GM10266 (cell line): ENCODE measurements around the gene TFF3.

Source experiments
- DNase-seq: peaks from one replicate; pipeline ENCODE4 v3.0.0; 2012; ENCODE audit errors: extremely low spot score
- CTCF ChIP-seq: IDR thresholded peaks from 2 replicates; pipeline ENCODE4 v1.5.1; 2012; ENCODE audit warnings: mild to moderate bottlenecking, low read depth; ENCODE audit not compliant: control insufficient read depth, insufficient read depth; ENCODE audit errors: missing control alignments

TFF3 gene

DNA sequence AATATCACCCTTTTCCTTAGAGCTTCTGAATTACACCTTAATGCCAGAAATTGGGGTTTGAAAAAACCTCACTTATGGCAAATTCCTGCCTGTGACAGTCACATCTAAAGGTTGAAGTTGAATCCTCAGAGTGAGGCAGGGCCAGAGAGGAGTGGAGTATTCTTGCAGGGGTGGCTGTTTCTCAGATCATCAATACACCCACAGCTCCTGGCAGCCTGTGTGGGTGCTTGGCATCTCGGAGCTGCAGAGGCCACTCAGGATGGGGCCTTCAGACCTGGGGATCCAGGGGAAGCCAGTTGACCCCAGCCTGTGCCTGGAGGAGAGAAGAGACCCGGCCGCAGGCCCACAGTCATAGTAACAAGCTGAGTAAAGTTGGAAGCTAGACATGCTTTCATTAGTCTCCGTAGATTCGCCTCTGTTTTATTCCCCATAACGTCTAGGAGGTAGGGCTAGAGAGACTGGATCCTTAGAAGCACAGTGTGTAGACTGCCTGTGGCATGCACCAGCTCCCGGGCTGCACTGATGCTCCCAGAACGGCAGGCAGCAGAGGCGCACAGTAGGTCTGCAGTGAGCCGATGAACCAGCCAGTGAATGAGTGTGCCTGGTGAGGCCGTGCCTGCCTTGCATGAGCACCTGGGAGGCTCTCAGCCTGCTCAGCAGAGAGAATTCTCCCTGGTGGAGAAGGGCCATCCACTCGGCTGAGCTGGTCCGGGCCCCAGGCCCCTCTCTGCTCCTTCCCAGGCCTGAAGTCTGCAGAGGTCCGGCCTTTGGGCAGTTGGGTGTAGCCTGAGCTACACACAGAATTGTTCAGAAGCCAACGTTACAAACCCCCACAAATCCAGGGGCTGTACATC, 42.9 kb downstream of the TFF3 start:
- TF ChIP-seq CTCF: no peak
- no peak for DNase-seq

DNA sequence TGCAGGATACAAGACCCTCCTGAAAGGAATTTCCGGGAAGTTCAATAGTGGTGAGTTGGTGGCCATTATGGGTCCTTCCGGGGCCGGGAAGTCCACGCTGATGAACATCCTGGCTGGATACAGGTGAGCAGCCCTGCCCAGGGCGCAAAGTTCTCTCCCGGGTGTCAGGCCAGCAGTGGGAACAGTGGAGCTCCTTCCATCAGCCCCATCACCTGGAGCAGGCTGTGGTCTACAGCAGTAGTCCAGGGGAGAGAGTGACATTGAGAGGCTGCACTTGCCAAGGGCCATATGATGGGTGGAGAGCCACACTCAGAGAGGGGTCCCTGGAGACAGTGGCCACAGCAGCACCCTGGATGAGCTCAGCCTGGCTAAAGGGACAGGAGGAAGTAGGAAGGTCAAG, 44.1 kb downstream of the TFF3 start:
- no peak for DNase-seq
- TF ChIP-seq CTCF: no peak

DNA sequence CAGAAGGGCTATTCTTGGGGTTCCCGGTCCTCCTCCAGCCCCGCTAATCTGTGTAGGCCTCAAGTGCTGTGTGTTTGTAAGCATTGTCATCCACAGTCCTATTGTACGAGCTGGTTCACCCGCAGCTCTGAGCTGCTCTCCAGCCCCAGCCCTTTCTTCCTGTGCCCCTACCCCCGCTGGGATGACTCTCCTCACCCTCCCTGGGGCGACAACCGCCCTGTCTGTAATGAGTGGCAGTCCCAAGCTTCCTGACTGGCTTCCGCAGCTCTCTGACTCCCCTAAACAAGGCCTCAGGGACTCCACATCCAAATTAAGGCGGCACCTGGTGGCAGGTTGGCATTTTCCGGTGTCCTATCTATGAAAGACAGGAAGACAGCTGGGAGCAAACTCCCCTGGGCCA, 45.8 kb downstream of the TFF3 start:
- DNase-seq: no peak

DNA sequence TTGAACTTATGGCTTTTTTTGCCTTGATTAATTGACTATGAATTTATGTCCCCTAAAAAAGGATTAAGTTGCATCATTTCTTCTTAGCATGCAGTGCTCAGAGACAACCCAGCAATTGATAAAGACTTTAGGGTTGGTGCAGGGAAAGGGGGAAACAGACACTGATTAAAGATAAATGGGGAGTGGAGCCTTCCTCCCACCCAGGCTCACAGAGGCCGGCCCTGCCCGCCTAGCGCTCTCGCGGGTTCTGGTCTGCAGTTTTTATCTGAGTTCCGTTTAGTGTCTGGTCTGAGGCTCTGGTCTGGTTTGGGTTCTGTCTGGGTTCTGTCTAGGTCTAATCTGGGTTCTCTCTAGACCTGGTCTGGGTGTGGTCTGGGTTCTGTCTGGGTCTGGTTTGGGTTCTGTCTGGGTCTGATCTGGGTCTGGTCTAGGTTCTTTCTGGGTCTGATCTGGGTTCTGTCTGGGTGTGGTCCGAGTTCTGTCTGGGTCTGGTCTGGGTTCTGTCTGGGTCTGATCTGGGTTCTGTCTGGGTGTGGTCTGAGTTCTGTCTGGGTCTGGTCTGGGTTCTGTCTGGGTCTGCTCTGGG, 48.1 kb downstream of the TFF3 start:
- DNase-seq: no peak
- TF ChIP-seq CTCF: no peak

More for the DNA sequence above, 45.8 kb downstream of the TFF3 start:
- TF ChIP-seq CTCF: no peak

- TF ChIP-seq CTCF: no peak
- no peak for DNase-seq
Measured at GRCh38 chr21:42265231-42265812, 49.9 kb downstream of the TFF3 start.

DNA sequence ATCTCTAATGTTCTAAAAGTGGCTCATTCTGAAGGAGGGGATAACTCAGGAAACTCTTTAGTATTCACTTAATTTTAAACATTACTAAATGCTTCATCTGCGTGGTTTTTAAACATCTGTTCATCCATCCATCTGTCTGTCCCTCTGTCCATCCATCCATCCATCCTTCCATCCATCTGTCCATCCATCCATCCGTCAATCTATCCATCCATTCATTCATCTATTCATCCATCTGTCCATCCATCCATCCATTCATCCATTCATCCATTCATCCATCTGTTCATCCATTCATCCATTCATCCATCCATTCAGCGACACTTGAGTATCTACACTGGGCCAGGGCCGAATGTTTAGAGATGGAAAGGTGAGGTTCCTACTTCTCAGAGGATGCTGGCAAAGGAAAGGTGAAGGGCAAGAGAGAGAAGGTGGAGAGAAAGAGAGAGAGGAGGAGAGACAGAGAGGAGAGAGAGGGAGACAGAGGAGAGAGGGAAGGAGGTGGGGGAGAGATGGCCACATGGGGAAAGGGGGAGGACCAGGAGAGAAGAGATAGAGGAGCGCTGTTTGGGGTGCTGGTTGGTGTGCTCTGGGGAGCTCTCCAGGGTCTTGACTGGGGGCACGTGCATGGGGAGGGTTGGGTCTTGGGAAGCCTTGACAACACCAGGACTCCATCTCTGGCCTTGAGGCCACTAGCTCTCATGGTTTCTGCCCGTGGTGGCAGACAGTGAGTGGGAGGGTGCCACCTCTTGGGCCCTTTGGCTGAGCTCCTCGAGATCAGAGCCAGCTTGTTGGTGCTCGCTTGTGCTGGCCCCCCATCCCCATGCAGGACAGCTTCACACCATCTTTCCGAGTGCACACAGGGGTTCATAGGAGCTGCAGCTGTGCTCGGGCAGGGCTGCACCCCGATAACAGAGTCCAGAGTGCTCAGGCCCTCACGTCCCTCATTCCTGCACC, 50.7 kb downstream of the TFF3 start:
- DNase-seq: no peak
- TF ChIP-seq CTCF: no peak
